Measurements from ENCODE around the gene PARM1. TPM values are rescaled to one million over a fixed set of nuclear protein-coding genes. Genes with fewer than 3 reads are reported as not detected.

The PARM1 gene
- polyA plus RNA-seq, 3 donors, result 0.06 to 0.54 (median 0.27) TPM

DNA sequence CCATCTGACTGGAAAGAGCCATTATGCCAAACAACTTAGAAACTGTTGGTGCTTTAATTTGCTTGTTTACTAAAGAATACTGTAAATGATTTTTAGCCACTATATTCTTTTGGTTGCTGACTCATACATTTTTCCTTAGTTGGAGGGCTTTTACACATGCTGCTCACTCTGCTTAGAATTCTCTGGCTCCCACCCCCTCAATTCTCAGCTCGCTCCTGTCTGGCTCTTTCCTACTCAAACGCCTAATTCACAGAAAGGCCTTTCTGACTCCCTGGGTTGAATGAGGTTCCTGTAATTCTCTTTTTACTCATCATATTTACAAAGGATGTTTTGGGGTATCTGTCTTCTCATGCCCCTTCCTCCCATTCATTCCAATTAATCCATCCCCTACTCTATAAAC is 26.1 kb upstream of the PARM1 start:
- H3K4me3 Mint-ChIP-seq, result no peak overlapping the region
- Histone ChIP-seq H3K27ac (ENCODE audit: low read depth in 1 of 2, low read length in 2 of 2) (no peak overlapping the region), H3K4me2 (replicated peaks; ENCODE audit: extremely low read depth, low read length, poor library complexity, severe bottlenecking) (no peak overlapping the region), H3K4me3 (replicated peaks in 1 of 3; ENCODE audit: low read depth in 2 of 3, low read length in 3 of 3) (no peak overlapping the region), H3K79me2 (ENCODE audit: insufficient read depth, low read length) (no peaks in the 10 kb centered on the region), H3K27me3 (ENCODE audit: control insufficient read depth in 2 of 2, insufficient read depth in 2 of 2, low read length in 2 of 2) (no peaks in the 10 kb centered on the region), H2AFZ (ENCODE audit: insufficient read depth, low read depth, low read length, poor library complexity, severe bottlenecking) (no peak overlapping the region), H3K9me3 (replicated peaks in 1 of 2; ENCODE audit: control insufficient read depth in 1 of 2, insufficient read depth in 1 of 2, low read length in 2 of 2) (no peaks in the 10 kb centered on the region), H4K20me1 (ENCODE audit: insufficient read depth, low read length) (no peaks in the 10 kb centered on the region), H3K9ac (ENCODE audit: insufficient read depth, low read length, poor library complexity, severe bottlenecking) (no peak overlapping the region), H3K4me1 (ENCODE audit: control insufficient read depth in 1 of 2, insufficient read depth in 2 of 2, low read length in 2 of 2) (no peaks in the 10 kb centered on the region), H3K36me3 (replicated peaks in 1 of 2; ENCODE audit: control insufficient read depth in 1 of 2, insufficient read depth in 2 of 2, low read length in 2 of 2) (no peaks in the 10 kb centered on the region)
- DNase-seq, result no peak
- H3K36me3 Mint-ChIP-seq, result no peaks in the 10 kb centered on the region
- peaks cover 0 to 9% (median 2%) of the 10 kb centered on the region in 7 donors for H3K9me3 Mint-ChIP-seq
- H3K27ac Mint-ChIP-seq, result no peak overlapping the region
- intact Hi-C loops (cut with micrococcal nuclease), result no loop called here
- no peaks in the 10 kb centered on the region for H3K4me1 Mint-ChIP-seq
- no CpG with 5 or more reads among the region's 2 CpGs for WGBS (ENCODE audit: insufficient coverage)
- H3K27me3 Mint-ChIP-seq (ENCODE audit: low read depth in 3 of 3), result peaks cover 0 to 4% (median 3%) of the 10 kb centered on the region in 3 donors
- TF ChIP-seq, protein P1, sequence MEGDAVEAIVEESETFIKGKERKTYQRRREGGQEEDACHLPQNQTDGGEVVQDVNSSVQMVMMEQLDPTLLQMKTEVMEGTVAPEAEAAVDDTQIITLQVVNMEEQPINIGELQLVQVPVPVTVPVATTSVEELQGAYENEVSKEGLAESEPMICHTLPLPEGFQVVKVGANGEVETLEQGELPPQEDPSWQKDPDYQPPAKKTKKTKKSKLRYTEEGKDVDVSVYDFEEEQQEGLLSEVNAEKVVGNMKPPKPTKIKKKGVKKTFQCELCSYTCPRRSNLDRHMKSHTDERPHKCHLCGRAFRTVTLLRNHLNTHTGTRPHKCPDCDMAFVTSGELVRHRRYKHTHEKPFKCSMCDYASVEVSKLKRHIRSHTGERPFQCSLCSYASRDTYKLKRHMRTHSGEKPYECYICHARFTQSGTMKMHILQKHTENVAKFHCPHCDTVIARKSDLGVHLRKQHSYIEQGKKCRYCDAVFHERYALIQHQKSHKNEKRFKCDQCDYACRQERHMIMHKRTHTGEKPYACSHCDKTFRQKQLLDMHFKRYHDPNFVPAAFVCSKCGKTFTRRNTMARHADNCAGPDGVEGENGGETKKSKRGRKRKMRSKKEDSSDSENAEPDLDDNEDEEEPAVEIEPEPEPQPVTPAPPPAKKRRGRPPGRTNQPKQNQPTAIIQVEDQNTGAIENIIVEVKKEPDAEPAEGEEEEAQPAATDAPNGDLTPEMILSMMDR (IDR thresholded peaks at IDR 0.05), result no peak

DNA sequence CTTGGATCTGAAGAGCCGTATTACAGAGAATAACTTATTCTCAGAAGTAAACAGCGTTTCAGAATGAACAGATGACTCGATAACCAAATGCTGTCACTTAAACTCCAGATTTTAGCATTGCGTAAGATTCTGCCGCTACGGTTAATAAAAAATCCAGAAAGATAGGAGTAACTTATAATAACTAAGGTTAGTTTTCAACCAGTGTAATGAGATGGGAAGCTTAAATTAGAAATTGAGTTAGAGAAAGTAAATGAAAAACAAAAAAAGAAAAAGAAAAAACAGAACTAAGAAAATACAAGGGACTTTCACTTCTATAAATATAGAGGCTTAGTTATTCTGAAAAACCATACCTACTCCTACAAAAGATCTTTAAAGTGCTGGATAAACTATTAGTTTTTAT is 13.1 kb upstream of the PARM1 start:
- no peak overlapping the region for H2AFZ ChIP-seq (ENCODE audit: insufficient read depth, low read depth, low read length, poor library complexity, severe bottlenecking)
- H3K9me3 Mint-ChIP-seq, result peaks cover 3 to 14% (median 11%) of the 10 kb centered on the region in 7 donors
- TF ChIP-seq, protein P1 (IDR thresholded peaks at IDR 0.05), result no peak

More for the DNA sequence above, 13.1 kb upstream of the PARM1 start:
- Mint-ChIP-seq H3K4me3 (no peak overlapping the region), H3K4me1 (no peaks in the 10 kb centered on the region), H3K36me3 (no peaks in the 10 kb centered on the region), H3K27me3 (ENCODE audit: low read depth in 3 of 3) (peaks cover 5 to 8% (median 5%) of the 10 kb centered on the region in 3 donors), H3K27ac (no peak overlapping the region)
- intact Hi-C loops (cut with micrococcal nuclease), result no loop called here
- H4K20me1 ChIP-seq (ENCODE audit: insufficient read depth, low read length), result no peaks in the 10 kb centered on the region
- H3K36me3 ChIP-seq (replicated peaks in 1 of 2; ENCODE audit: control insufficient read depth in 1 of 2, insufficient read depth in 2 of 2, low read length in 2 of 2), result no peaks in the 10 kb centered on the region
- 100% methylated on average over 2 of the region's 6 CpGs for WGBS (ENCODE audit: insufficient coverage)
- H3K79me2 ChIP-seq (ENCODE audit: insufficient read depth, low read length), result no peaks in the 10 kb centered on the region
- H3K4me3 ChIP-seq (replicated peaks in 1 of 3; ENCODE audit: low read depth in 2 of 3, low read length in 3 of 3), result no peak overlapping the region
- no peak overlapping the region for H3K9ac ChIP-seq (ENCODE audit: insufficient read depth, low read length, poor library complexity, severe bottlenecking)
- H3K9me3 ChIP-seq (replicated peaks in 1 of 2; ENCODE audit: control insufficient read depth in 1 of 2, insufficient read depth in 1 of 2, low read length in 2 of 2), result peaks cover 0 to 11% of the 10 kb centered on the region in 2 donors
- H3K4me2 ChIP-seq (replicated peaks; ENCODE audit: extremely low read depth, low read length, poor library complexity, severe bottlenecking), result no peak overlapping the region
- no peak for DNase-seq
- no peaks in the 10 kb centered on the region for H3K27me3 ChIP-seq (ENCODE audit: control insufficient read depth in 2 of 2, insufficient read depth in 2 of 2, low read length in 2 of 2)
- no peaks in the 10 kb centered on the region for H3K4me1 ChIP-seq (ENCODE audit: control insufficient read depth in 1 of 2, insufficient read depth in 2 of 2, low read length in 2 of 2)
- no peak overlapping the region for H3K27ac ChIP-seq (ENCODE audit: low read depth in 1 of 2, low read length in 2 of 2)
